Measurements from ENCODE around the gene PCDHGA1. TPM values are rescaled to one million over a fixed set of nuclear protein-coding genes. Genes with fewer than 3 reads are reported as not detected.

Gene PCDHGA1
- total RNA-seq, 4 donors from 2014 or later, result 0.12 to 2.2 (median 0.59) TPM

DNA sequence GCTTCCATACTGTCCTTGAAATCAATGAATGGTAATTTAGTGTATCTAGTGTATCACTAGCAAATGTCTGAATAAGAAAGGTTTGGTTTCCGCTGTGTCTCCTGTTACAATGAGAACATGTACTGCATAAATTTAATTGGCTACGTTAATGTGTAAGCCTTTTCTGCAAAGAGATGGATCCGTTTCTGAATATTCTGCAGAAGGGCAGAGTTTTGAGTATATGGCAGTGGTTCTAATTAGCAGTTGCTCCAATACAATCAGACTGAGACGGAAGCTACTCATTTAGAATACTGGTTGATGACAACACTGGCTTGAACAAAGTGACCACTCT is 154.0 kb downstream of the PCDHGA1 start:
- DNase-seq (ENCODE audit: low spot score) (no peak), ATAC-seq (ENCODE audit: low FRiP score) (no peak)
- TF ChIP-seq, protein P1, sequence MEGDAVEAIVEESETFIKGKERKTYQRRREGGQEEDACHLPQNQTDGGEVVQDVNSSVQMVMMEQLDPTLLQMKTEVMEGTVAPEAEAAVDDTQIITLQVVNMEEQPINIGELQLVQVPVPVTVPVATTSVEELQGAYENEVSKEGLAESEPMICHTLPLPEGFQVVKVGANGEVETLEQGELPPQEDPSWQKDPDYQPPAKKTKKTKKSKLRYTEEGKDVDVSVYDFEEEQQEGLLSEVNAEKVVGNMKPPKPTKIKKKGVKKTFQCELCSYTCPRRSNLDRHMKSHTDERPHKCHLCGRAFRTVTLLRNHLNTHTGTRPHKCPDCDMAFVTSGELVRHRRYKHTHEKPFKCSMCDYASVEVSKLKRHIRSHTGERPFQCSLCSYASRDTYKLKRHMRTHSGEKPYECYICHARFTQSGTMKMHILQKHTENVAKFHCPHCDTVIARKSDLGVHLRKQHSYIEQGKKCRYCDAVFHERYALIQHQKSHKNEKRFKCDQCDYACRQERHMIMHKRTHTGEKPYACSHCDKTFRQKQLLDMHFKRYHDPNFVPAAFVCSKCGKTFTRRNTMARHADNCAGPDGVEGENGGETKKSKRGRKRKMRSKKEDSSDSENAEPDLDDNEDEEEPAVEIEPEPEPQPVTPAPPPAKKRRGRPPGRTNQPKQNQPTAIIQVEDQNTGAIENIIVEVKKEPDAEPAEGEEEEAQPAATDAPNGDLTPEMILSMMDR (IDR thresholded peaks at IDR 0.05), result no peak

DNA sequence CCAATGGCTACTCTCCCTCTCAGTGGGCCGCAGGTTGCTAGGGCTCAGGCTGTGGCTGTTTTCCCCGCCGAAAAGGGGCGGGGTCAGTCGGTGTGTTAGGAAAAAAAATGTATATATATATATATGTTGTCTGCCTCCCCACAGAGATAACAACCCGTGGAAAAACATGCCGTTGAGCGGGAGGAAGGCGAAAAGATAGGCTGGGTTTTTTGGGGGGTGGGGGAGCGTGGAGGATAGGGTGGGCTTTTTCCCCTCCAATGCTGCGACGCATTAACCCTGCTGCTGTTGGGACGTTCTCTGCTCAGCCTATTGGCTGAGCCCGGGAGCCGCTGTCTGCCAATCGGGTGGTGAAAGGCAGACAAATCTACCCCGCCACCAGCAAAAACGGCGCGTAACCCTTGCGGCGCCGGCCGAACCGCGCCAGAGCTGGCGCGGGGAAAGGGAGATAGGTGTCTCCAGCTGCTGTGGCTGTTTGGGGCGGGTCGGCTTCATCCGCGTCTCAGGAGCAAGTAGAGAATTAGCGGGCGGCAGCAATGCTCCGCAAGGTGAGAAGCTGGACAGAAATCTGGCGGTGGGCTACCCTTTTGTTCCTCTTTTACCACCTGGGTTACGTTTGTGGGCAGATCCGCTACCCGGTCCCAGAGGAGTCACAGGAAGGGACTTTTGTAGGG is 154.5 kb downstream of the PCDHGA1 start, which contains the start of gene PCDHGC4:
TSS of gene PCDHGC4 (plus strand) at position 390 of the 671 bp plus-strand sequence. CDS start at position 534, 144 bp downstream.
- peak; percentile 45 for ATAC-seq (ENCODE audit: low FRiP score)
- TF ChIP-seq, protein P1 (IDR thresholded peaks at IDR 0.05), result no peak
- DNase-seq (ENCODE audit: low spot score), result no peak

DNA sequence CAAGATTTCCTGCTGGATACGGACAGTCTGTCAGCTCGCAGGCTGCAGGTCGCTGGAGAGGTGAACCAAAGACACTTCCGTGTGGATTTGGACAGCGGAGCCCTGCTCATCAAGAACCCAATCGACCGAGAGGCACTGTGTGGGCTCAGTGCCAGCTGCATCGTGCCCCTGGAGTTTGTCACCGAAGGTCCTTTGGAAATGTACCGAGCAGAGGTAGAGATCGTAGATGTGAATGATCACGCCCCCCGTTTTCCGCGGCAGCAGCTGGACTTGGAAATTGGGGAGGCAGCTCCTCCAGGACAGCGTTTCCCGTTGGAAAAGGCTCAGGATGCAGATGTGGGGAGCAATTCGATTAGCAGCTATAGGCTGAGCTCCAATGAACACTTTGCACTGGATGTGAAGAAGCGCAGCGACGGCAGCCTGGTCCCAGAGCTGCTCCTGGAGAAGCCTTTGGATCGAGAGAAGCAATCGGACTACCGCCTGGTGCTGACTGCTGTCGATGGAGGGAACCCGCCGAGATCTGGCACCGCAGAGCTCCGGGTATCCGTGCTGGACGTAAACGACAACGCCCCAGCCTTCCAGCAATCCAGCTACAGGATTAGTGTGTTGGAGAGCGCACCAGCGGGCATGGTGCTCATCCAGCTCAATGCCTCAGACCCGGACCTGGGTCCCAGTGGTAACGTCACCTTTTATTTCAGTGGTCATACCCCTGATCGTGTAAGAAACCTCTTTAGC is 155.2 kb downstream of the PCDHGA1 start:
- DNase-seq (ENCODE audit: low spot score) (no peak), ATAC-seq (ENCODE audit: low FRiP score) (no peak)
- TF ChIP-seq, protein P1 (IDR thresholded peaks at IDR 0.05), result no peak

DNA sequence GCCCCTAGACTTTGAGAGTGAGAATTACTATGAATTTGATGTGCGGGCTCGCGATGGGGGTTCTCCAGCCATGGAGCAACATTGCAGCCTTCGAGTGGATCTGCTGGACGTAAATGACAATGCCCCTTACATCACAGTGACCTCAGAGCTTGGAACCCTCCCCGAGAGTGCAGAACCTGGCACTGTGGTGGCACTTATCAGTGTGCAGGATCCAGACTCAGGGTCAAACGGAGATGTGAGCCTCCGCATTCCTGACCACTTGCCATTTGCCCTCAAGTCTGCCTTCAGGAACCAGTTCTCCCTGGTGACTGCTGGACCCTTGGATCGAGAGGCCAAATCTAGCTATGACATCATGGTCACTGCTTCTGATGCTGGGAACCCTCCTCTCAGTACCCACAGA is 155.8 kb downstream of the PCDHGA1 start:
- TF ChIP-seq, protein P1 (IDR thresholded peaks at IDR 0.05), result no peak
- ATAC-seq (ENCODE audit: low FRiP score), result no peak

DNA sequence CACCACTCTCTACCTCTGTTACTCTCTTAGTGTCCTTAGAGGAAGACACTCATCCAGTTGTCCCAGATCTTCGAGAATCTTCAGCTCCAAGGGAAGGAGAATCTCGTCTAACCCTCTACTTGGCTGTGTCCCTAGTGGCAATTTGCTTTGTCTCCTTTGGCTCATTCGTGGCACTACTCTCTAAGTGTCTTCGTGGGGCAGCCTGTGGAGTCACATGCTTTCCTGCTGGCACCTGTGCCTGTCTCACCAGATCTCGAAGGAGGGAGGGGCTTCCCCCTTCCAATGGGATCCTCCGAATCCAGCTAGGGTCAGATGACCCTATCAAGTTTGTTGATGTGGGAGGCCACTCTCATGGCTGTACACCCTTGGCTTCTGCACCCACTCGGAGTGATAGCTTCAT is 156.8 kb downstream of the PCDHGA1 start:
- no peak for ATAC-seq (ENCODE audit: low FRiP score)
- TF ChIP-seq, protein P1 (IDR thresholded peaks at IDR 0.05), result no peak
- no peak for DNase-seq (ENCODE audit: low spot score)

More for the DNA sequence above, 155.8 kb downstream of the PCDHGA1 start:
- DNase-seq (ENCODE audit: low spot score), result no peak

DNA sequence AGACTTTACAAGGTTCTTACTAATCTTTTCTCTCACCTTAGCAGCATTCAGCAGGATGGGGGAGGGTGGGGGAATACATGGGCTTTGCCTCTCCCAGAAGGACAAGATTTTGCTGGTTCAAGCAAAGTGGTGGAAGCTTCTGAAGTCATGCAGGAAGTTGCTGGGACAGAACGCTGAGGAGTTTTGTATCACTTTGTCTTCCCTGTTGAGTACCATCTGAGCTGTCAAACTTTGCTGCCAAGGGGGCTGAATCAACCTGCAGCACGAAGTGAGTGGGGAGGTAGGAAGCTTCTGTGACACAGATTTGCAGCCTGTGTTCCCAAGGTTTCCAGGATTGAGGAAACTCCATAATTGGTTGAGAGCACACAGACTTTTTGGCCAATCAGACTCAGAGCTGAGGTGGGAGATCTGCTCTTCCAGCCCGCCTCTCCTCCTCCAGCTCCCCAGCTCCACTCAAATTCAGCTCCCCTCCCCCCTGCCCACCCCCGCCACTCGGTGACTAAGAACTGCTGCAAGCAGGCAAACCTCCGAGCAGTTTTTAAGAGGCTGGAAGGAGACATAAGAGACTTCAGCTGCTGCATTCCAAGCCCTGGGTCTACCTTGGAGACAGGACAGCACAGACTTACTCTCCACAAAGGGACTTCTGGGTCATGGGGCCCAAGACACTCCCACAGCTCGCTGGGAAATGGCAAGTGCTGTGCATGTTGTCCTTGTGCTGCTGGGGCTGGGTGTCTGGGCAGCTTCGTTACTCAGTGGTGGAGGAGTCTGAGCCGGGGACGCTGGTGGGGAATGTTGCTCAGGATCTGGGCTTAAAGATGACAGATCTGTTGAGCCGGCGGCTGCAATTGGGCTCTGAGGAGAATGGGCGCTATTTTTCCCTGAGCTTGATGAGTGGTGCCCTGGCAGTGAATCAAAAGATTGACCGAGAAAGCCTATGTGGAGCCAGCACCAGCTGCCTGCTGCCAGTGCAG is 158.6 kb downstream of the PCDHGA1 start, which contains the start of gene PCDHGC5:
TSS of gene PCDHGC5 (plus strand) at position 491 of the 971 bp plus-strand sequence. CDS start at position 651, 160 bp downstream.
- DNase-seq (ENCODE audit: low spot score) (no peak), ATAC-seq (ENCODE audit: low FRiP score) (no peak)
- TF ChIP-seq, protein P1 (IDR thresholded peaks at IDR 0.05), result no peak

Data from omental fat pad (tissue), 4 donors.